WTC11 (cell line): Measurements from ENCODE around the gene ASB12. TPM values are rescaled to one million over a fixed set of nuclear protein-coding genes. Genes with fewer than 3 reads are reported as not detected.

ENCODE experiments used
- ATAC-seq: fragments of 200-7000 bp; cut with Tn5 transposase; 2 replicates; pipeline ENCODE4 v1.10.0; 2021; ENCODE audit warnings: mild to moderate bottlenecking, moderate library complexity
- CTCF ChIA-PET: fragments of 300-600 bp; sonication (Branson Sonifier 250); formaldehyde crosslinking; loops from one replicate; lab custom pipeline; 2021; ENCODE audit warnings: antibody characterized with exemption; lab: Charles Lee
- POLR2A ChIA-PET: fragments of 350-600 bp; sonication (Branson Sonifier 250); formaldehyde crosslinking; loops from one replicate; lab custom pipeline; 2021; ENCODE audit warnings: antibody characterized with exemption; lab: Charles Lee
- DNase-seq: peaks from one replicate; pipeline ENCODE4 v3.0.0; 2021; ENCODE audit warnings: low spot score
- H3K27ac Mint-ChIP-seq: 2 replicates; pipeline ENCODE4 v1.8.0; 2021; ENCODE audit warnings: mixed read lengths
- H3K27me3 Mint-ChIP-seq: 2 replicates; pipeline ENCODE4 v1.8.0; 2021; ENCODE audit warnings: low read depth, mild to moderate bottlenecking, moderate library complexity, mixed read lengths
- H3K36me3 Mint-ChIP-seq: 2 replicates; pipeline ENCODE4 v1.8.0; 2021; ENCODE audit warnings: mixed read lengths
- H3K4me1 Mint-ChIP-seq: 2 replicates; pipeline ENCODE4 v1.8.0; 2022; ENCODE audit warnings: mixed read lengths
- H3K4me3 Mint-ChIP-seq: 2 replicates; pipeline ENCODE4 v1.8.0; 2021; ENCODE audit warnings: mild to moderate bottlenecking, moderate library complexity, mixed read lengths
- H3K9me3 Mint-ChIP-seq: 2 replicates; pipeline ENCODE4 v1.8.0; 2021; ENCODE audit warnings: mixed read lengths
- ARID4B ChIP-seq: sonication (generic); formaldehyde crosslinking; IDR thresholded peaks from 2 replicates; pipeline ENCODE4 v1.8.0; 2023; ENCODE audit warnings: missing genetic modification reagents, mild to moderate bottlenecking, borderline replicate concordance
- CDX4 ChIP-seq: fragments of 250-450 bp; sonication (Bioruptor Pico); IDR thresholded peaks from 2 replicates; pipeline ENCODE4 v1.9.0; 2021; ENCODE audit warnings: moderate library complexity, mild to moderate bottlenecking, inconsistent platforms, borderline replicate concordance
- E2F5 ChIP-seq: sonication (generic); formaldehyde crosslinking; IDR thresholded peaks from 2 replicates; pipeline ENCODE4 v1.8.1; 2022; ENCODE audit warnings: mild to moderate bottlenecking, moderate library complexity, missing genetic modification reagents
- ELF4 ChIP-seq: sonication (generic); formaldehyde crosslinking; IDR thresholded peaks from 2 replicates; pipeline ENCODE4 v1.8.1; 2022; ENCODE audit warnings: low read depth, mild to moderate bottlenecking, moderate library complexity, missing genetic modification reagents
- HMGXB4 ChIP-seq: sonication (generic); formaldehyde crosslinking; IDR thresholded peaks from 2 replicates; pipeline ENCODE4 v1.8.1; 2023; ENCODE audit warnings: mild to moderate bottlenecking, moderate library complexity, missing genetic modification reagents
- IRF1 ChIP-seq: sonication (generic); formaldehyde crosslinking; IDR thresholded peaks from 2 replicates; pipeline ENCODE4 v1.8.0; 2023; ENCODE audit warnings: missing genetic modification reagents
- NFYB ChIP-seq: sonication (generic); formaldehyde crosslinking; conservative IDR thresholded peaks from 2 replicates; pipeline ENCODE4 v1.8.0; 2022; ENCODE audit warnings: low read depth, missing genetic modification reagents
- NR1H2 ChIP-seq: sonication (generic); formaldehyde crosslinking; IDR thresholded peaks from 2 replicates; pipeline ENCODE4 v1.9.0; 2021; ENCODE audit warnings: mild to moderate bottlenecking, moderate library complexity, missing genetic modification reagents
- OVOL2 ChIP-seq: fragments of 250-450 bp; sonication (Bioruptor Pico); IDR thresholded peaks from 2 replicates; pipeline ENCODE4 v1.9.0; 2021; ENCODE audit warnings: mild to moderate bottlenecking, borderline replicate concordance
- SMAD4 ChIP-seq: sonication (generic); formaldehyde crosslinking; IDR thresholded peaks from 2 replicates; pipeline ENCODE4 v1.8.0; 2022; ENCODE audit warnings: mild to moderate bottlenecking, missing genetic modification reagents
- USF1 ChIP-seq: sonication (generic); formaldehyde crosslinking; IDR thresholded peaks from 2 replicates; pipeline ENCODE4 v1.8.0; 2022; ENCODE audit warnings: mild to moderate bottlenecking, missing genetic modification reagents
- ZBTB21 ChIP-seq: sonication (generic); formaldehyde crosslinking; IDR thresholded peaks from 2 replicates; pipeline ENCODE4 v1.8.1; 2023; ENCODE audit warnings: mild to moderate bottlenecking, missing genetic modification reagents, borderline replicate concordance
- ZNF512 ChIP-seq: sonication (generic); formaldehyde crosslinking; IDR thresholded peaks from 2 replicates; pipeline ENCODE4 v1.8.1; 2022; ENCODE audit warnings: missing genetic modification reagents, borderline replicate concordance
- total RNA-seq: library from RNA; stranded (reverse); gene quantifications from 3 replicates; pipeline ENCODE4 v1.2.3, GENCODE V29; 2021

Gene ASB12
- total RNA-seq, 1 experiment from 2014 or later = 1.4 TPM

- DNase-seq (no peak), ATAC-seq (no peak)
- no peaks in the 10 kb centered on the region for H3K27me3 Mint-ChIP-seq
- CTCF ChIA-PET = interaction anchor here (1.4 kb wide), 1 partner anchor 104 kb away, joined by 7 read pairs; no protein-coding TSS in a partner anchor
- no peak overlapping the region for H3K4me3 Mint-ChIP-seq
- H3K4me1 Mint-ChIP-seq = peaks cover 48% of the 10 kb centered on the region
- H3K9me3 Mint-ChIP-seq = no peaks in the 10 kb centered on the region
- POLR2A ChIA-PET = no interaction called here
- peaks cover 3% of the 10 kb centered on the region; the same call in 1 of the 2 replicates for H3K36me3 Mint-ChIP-seq
- no peak for TF ChIP-seq ZBTB21 (CRISPR knock-in tag)
- no peak for TF ChIP-seq CDX4 (CRISPR knock-in tag)
- no peak for TF ChIP-seq SMAD4 (CRISPR knock-in tag)
- no peak for TF ChIP-seq IRF1
- TF ChIP-seq, all 79 proteins: peak for 0
- H3K27ac Mint-ChIP-seq = no peak overlapping the region
Measured at GRCh38 chrX:64198036-64198435, 32.4 kb downstream of the ASB12 start.

GRCh38 chrX:64196606-64197005, 33.8 kb downstream of the ASB12 start:
- H3K27me3 Mint-ChIP-seq = no peaks in the 10 kb centered on the region
- no peaks in the 10 kb centered on the region for H3K9me3 Mint-ChIP-seq
- H3K36me3 Mint-ChIP-seq = peaks cover 14% of the 10 kb centered on the region
- TF ChIP-seq NFYB (CRISPR knock-in tag) = no peak
- TF ChIP-seq OVOL2 (CRISPR knock-in tag) = no peak
- TF ChIP-seq E2F5 (CRISPR knock-in tag) = no peak
- no peak for TF ChIP-seq NR1H2 (CRISPR knock-in tag)
- TF ChIP-seq USF1 (CRISPR knock-in tag) = no peak
- no peak for TF ChIP-seq ELF4 (CRISPR knock-in tag)
- no peak for TF ChIP-seq ARID4B (CRISPR knock-in tag)
- TF ChIP-seq ZNF512 (CRISPR knock-in tag) = no peak
- no peak for TF ChIP-seq HMGXB4
- peaks cover 42% of the 10 kb centered on the region for H3K4me1 Mint-ChIP-seq
- POLR2A ChIA-PET = no interaction called here
- no peak overlapping the region for H3K27ac Mint-ChIP-seq
- DNase-seq (no peak), ATAC-seq (no peak)
- no peak overlapping the region for H3K4me3 Mint-ChIP-seq
- CTCF ChIA-PET = no interaction called here
